H1 (cell line): ENCODE results near the gene KRT7.

Experiments used
- CEBPB ChIP-seq: IDR thresholded peaks from 2 replicates; pipeline ENCODE4 v1.6.1; 2012; ENCODE audit warnings: low read depth, low read length
- CTCF ChIP-seq, 3 experiments: IDR thresholded peaks; 1 replicate in 2 of 3; 2 replicates in 1 of 3; pipeline versions ENCODE4 v1.5.1 to v1.6.1; 2011; ENCODE audit warnings: low read length in 3 of 3, mild to moderate bottlenecking in 3 of 3, inconsistent platforms in 2 of 3, low read depth in 1 of 3, moderate library complexity in 1 of 3; ENCODE audit not compliant: insufficient read depth in 1 of 3; ENCODE audit errors: control extremely low read depth in 1 of 3
- E2F6 ChIP-seq: IDR thresholded peaks from 2 replicates; pipeline ENCODE4 v1.6.1; 2012; ENCODE audit warnings: inconsistent platforms
- EP300 ChIP-seq, 2 experiments: IDR thresholded peaks; 1 replicate in 1 of 2; 2 replicates in 1 of 2; pipeline ENCODE4 v1.6.1; 2011 to 2012; ENCODE audit warnings: low read depth in 2 of 2, low read length in 2 of 2, mild to moderate bottlenecking in 2 of 2, borderline replicate concordance in 1 of 2, inconsistent platforms in 1 of 2, moderate library complexity in 1 of 2
- EZH2 ChIP-seq: fragments of 200-600 bp; sonication (generic); IDR thresholded peaks from 2 replicates; pipeline ENCODE4 v1.7.1; 2012; ENCODE audit warnings: low read depth, mild to moderate bottlenecking, moderate library complexity, low read length, inconsistent platforms; ENCODE audit not compliant: severe bottlenecking
- GABPA ChIP-seq: IDR thresholded peaks from 2 replicates; pipeline ENCODE4 v1.6.1; 2011; ENCODE audit warnings: mild to moderate bottlenecking, low read length, moderate library complexity, borderline replicate concordance; ENCODE audit not compliant: insufficient read depth
- MAX ChIP-seq: IDR thresholded peaks from 2 replicates; pipeline ENCODE4 v1.6.1; 2012; ENCODE audit warnings: inconsistent platforms
- POLR2A ChIP-seq, 2 experiments: IDR thresholded peaks; 1 replicate in 1 of 2; 2 replicates in 1 of 2; pipeline ENCODE4 v1.6.1; 2011; ENCODE audit warnings: low read depth in 2 of 2, low read length in 2 of 2, mild to moderate bottlenecking in 2 of 2; ENCODE audit errors: control extremely low read depth in 1 of 2
- RAD21 ChIP-seq, 2 experiments: IDR thresholded peaks in 1 of 2; conservative IDR thresholded peaks in 1 of 2; 2 replicates each; pipeline ENCODE4 v1.6.1; 2011; ENCODE audit warnings: low read depth in 2 of 2, low read length in 2 of 2, improper control_type of control experiment in 1 of 2, inconsistent platforms in 1 of 2, mild to moderate bottlenecking in 1 of 2, moderate library complexity in 1 of 2
- SP1 ChIP-seq: IDR thresholded peaks from 2 replicates; pipeline ENCODE4 v1.6.1; 2011; ENCODE audit warnings: low read depth, low read length
- YY1 ChIP-seq: IDR thresholded peaks from 2 replicates; pipeline ENCODE4 v1.6.1; 2011; ENCODE audit warnings: low read depth, mild to moderate bottlenecking, low read length

GRCh38 chr12:52191841-52192791 is 40.9 kb upstream of the KRT7 start, which contains the start of gene KRT80:
- TF ChIP-seq EZH2 (no peak), RAD21 (IDR thresholded peaks at IDR 0.05 in 1 of 2, conservative IDR thresholded peaks at IDR 0.05 in 1 of 2; ENCODE audit: low read depth in 2 of 2, low read length in 2 of 2) (no peak), CTCF (IDR thresholded peaks at IDR 0.05; ENCODE audit: control extremely low read depth in 1 of 3, insufficient read depth in 1 of 3, low read depth in 1 of 3, low read length in 3 of 3) (no peak), YY1 (no peak), E2F6 (no peak), SP1 (no peak), POLR2A (IDR thresholded peaks at IDR 0.05; ENCODE audit: control extremely low read depth in 1 of 2, low read depth in 2 of 2, low read length in 2 of 2) (no peak), CEBPB (no peak), GABPA (no peak), MAX (no peak), EP300 (IDR thresholded peaks at IDR 0.05; ENCODE audit: borderline replicate concordance in 1 of 2, low read depth in 2 of 2, low read length in 2 of 2) (no peak)
